ENCODE measurements around the gene SPRED1.

Gene SPRED1

GRCh38 chr15:38247336-38247735, 5.3 kb upstream of the SPRED1 start:
- H3K4me2 ChIP-seq (ENCODE audit: low read length) = no peak overlapping the region
- no peaks in the 10 kb centered on the region for H3K9me2 ChIP-seq (replicated peaks; ENCODE audit: control insufficient read depth, low read length)
- TF ChIP-seq EZH2phosphoT487 (IDR thresholded peaks at IDR 0.05; ENCODE audit: borderline replicate concordance, low read length) = no peak
- TF ChIP-seq CTCF (IDR thresholded peaks at IDR 0.05; ENCODE audit: low read depth, low read length, poor library complexity, severe bottlenecking) = no peak
- H4K20me1 ChIP-seq (ENCODE audit: control insufficient read depth, insufficient read depth, low read depth, low read length) = no peaks in the 10 kb centered on the region
- H3K27ac ChIP-seq (ENCODE audit: low read depth, low read length) = no peak overlapping the region
- H3F3A ChIP-seq (ENCODE audit: control insufficient read depth, insufficient read depth) = no peaks in the 10 kb centered on the region
- peaks cover 14% of the 10 kb centered on the region for H3K4me1 ChIP-seq (ENCODE audit: control insufficient read depth, low read length)
- no peaks in the 10 kb centered on the region for H3K36me3 ChIP-seq (ENCODE audit: control insufficient read depth, low read length)
- H3K9me3 ChIP-seq (ENCODE audit: control insufficient read depth, insufficient read depth, low read length) = no peaks in the 10 kb centered on the region
- H3K79me2 ChIP-seq (ENCODE audit: control insufficient read depth, low read length) = no peaks in the 10 kb centered on the region
- H3K4me3 ChIP-seq (ENCODE audit: low read length) = no peak overlapping the region
- H3K27me3 ChIP-seq (ENCODE audit: control insufficient read depth, low read length) = peaks cover 22% of the 10 kb centered on the region

- Histone ChIP-seq H3K36me3 (ENCODE audit: control insufficient read depth, low read length) (no peaks in the 10 kb centered on the region), H3K4me3 (ENCODE audit: low read length) (peak overlapping the region; percentile 79), H4K20me1 (ENCODE audit: control insufficient read depth, insufficient read depth, low read depth, low read length) (0 out of 2 replicates have a peak, but pooled peaks cover 6% of the 10 kb centered on the region), H3K9me2 (replicated peaks; ENCODE audit: control insufficient read depth, low read length) (no peaks in the 10 kb centered on the region), H3K4me2 (ENCODE audit: low read length) (peak overlapping the region; percentile 84), H3K4me1 (ENCODE audit: control insufficient read depth, low read length) (peaks cover 27% of the 10 kb centered on the region), H3K79me2 (ENCODE audit: control insufficient read depth, low read length) (peaks cover 46% of the 10 kb centered on the region), H3K27me3 (ENCODE audit: control insufficient read depth, low read length) (peaks cover 32% of the 10 kb centered on the region), H3F3A (ENCODE audit: control insufficient read depth, insufficient read depth) (peaks cover 9% of the 10 kb centered on the region), H3K9me3 (ENCODE audit: control insufficient read depth, insufficient read depth, low read length) (no peaks in the 10 kb centered on the region), H3K27ac (ENCODE audit: low read depth, low read length) (no peak overlapping the region)
- no peak for TF ChIP-seq CTCF (IDR thresholded peaks at IDR 0.05; ENCODE audit: low read depth, low read length, poor library complexity, severe bottlenecking)
- no peak for TF ChIP-seq EZH2phosphoT487 (IDR thresholded peaks at IDR 0.05; ENCODE audit: borderline replicate concordance, low read length)
These were observed 730 bp downstream of the SPRED1 start for GRCh38 chr15:38253351-38253781.

DNA sequence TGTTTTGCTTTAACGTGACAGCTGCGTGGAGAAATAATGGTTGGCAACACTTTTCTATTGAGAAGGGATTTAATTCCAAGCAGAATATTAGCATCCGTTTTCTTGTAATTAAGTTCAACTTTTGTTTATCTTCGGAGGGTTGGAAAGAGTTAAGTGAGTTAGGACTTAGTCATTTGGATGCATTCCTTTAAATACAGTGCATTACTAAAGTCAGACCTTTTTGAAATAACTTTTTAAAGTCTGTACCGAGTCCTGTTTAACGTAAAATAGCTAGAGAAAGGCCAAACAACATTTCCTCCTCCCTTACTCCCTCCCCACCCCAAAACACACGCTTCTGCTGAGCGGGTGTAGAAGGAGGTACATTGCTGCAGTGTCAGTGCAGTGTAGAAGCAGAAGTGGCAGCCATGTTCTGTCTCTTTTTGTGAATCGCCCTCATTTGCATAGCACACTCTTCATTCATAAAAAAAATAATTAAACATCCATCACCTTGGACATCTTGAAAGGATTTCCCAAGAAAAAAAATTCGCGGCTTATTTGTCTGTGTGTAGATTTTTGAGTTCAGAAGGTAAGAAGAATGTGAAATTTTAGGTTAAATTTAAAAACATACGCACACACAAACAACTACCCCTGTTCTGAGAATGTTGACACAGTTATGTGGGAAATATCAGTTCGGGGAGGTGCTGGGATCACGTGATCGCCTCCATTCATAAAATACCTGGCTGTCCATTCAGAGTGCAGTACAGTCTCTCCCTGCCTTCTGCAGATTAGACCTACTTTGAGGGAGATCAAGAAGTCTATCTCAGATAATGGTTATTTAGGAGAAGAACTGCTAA, 1.6 kb downstream of the SPRED1 start:
- TF ChIP-seq EZH2phosphoT487 (IDR thresholded peaks at IDR 0.05; ENCODE audit: borderline replicate concordance, low read length) (0 out of 2 replicates have a peak, but pooled peaks have one; percentile 3), CTCF (IDR thresholded peaks at IDR 0.05; ENCODE audit: low read depth, low read length, poor library complexity, severe bottlenecking) (no peak)
- 0 out of 2 replicates have a peak, but pooled peaks cover 6% of the 10 kb centered on the region for H4K20me1 ChIP-seq (ENCODE audit: control insufficient read depth, insufficient read depth, low read depth, low read length)

More for the DNA sequence above, 1.6 kb downstream of the SPRED1 start:
- Histone ChIP-seq H3K4me3 (ENCODE audit: low read length) (peak overlapping the region; percentile 79), H3K27me3 (ENCODE audit: control insufficient read depth, low read length) (peaks cover 26% of the 10 kb centered on the region), H3F3A (ENCODE audit: control insufficient read depth, insufficient read depth) (peaks cover 9% of the 10 kb centered on the region), H3K4me1 (ENCODE audit: control insufficient read depth, low read length) (peaks cover 27% of the 10 kb centered on the region), H3K4me2 (ENCODE audit: low read length) (peak overlapping the region; percentile 84), H3K9me3 (ENCODE audit: control insufficient read depth, insufficient read depth, low read length) (no peaks in the 10 kb centered on the region), H3K79me2 (ENCODE audit: control insufficient read depth, low read length) (peaks cover 51% of the 10 kb centered on the region), H3K36me3 (ENCODE audit: control insufficient read depth, low read length) (no peaks in the 10 kb centered on the region), H3K27ac (ENCODE audit: low read depth, low read length) (no peak overlapping the region), H3K9me2 (replicated peaks; ENCODE audit: control insufficient read depth, low read length) (no peaks in the 10 kb centered on the region)
